ENCODE results near the gene BTBD2. TPM values are rescaled to one million over a fixed set of nuclear protein-coding genes. Genes with fewer than 3 reads are reported as not detected.
A peak's percentile ranks its signal among the peaks of the same experiment; 100 is the strongest.

Gene BTBD2
- total RNA-seq, 1 experiment from 2014 or later: 52.2 TPM

- no peak overlapping the region for H3K4me3 ChIP-seq (ENCODE audit: low read depth, low read length)
- no peaks in the 10 kb centered on the region for H3K4me1 Mint-ChIP-seq (ENCODE audit: low read depth, unreplicated experiment)
- no peaks in the 10 kb centered on the region for H3K9me3 ChIP-seq
- POLR2A ChIA-PET: no interaction called here
- DNase-seq: no peak
- no peak for TF ChIP-seq CTCF (IDR thresholded peaks at IDR 0.05; ENCODE audit: insufficient read depth in 1 of 2, low read depth in 1 of 2, low read length in 1 of 2, severe bottlenecking in 1 of 2, unreplicated experiment in 1 of 2)
- peaks cover 24% of the 10 kb centered on the region for H3K4me1 ChIP-seq
- peak overlapping the region; percentile 63 for H3K27ac Mint-ChIP-seq (ENCODE audit: unreplicated experiment)
- peaks cover 14% of the 10 kb centered on the region for H3K36me3 Mint-ChIP-seq (ENCODE audit: insufficient read depth, unreplicated experiment)
- BruUV-seq (replicated peaks): no TSS peak
- intact Hi-C loops (cut with micrococcal nuclease; ENCODE audit: unreplicated experiment): no loop called here
- no peak overlapping the region for H3K4me3 Mint-ChIP-seq (ENCODE audit: unreplicated experiment)
- H3K27me3 ChIP-seq (replicated peaks; ENCODE audit: control insufficient read depth, insufficient read depth, low read length): no peaks in the 10 kb centered on the region
- H3K36me3 ChIP-seq (ENCODE audit: control insufficient read depth, insufficient read depth, low read length): no peaks in the 10 kb centered on the region
- H3K9me3 Mint-ChIP-seq (ENCODE audit: unreplicated experiment): no peaks in the 10 kb centered on the region
- CTCF ChIA-PET: no interaction called here
- no peaks in the 10 kb centered on the region for H3K27me3 Mint-ChIP-seq (ENCODE audit: insufficient read depth, unreplicated experiment)
Measured at GRCh38 chr19:2057484-2058469, 42.3 kb upstream of the BTBD2 start.

GRCh38 chr19:2056837-2057192, 41.3 kb upstream of the BTBD2 start:
- H3K9me3 Mint-ChIP-seq (ENCODE audit: unreplicated experiment): no peaks in the 10 kb centered on the region
- CTCF ChIA-PET: no interaction called here
- intact Hi-C loops (cut with micrococcal nuclease; ENCODE audit: unreplicated experiment): no loop called here
- no peaks in the 10 kb centered on the region for H3K27me3 Mint-ChIP-seq (ENCODE audit: insufficient read depth, unreplicated experiment)
- H3K4me3 Mint-ChIP-seq (ENCODE audit: unreplicated experiment): no peak overlapping the region
- POLR2A ChIA-PET: no interaction called here
- Histone ChIP-seq H3K27me3 (replicated peaks; ENCODE audit: control insufficient read depth, insufficient read depth, low read length) (no peaks in the 10 kb centered on the region), H3K9me3 (no peaks in the 10 kb centered on the region), H3K4me1 (peaks cover 20% of the 10 kb centered on the region), H3K4me3 (ENCODE audit: low read depth, low read length) (no peak overlapping the region), H3K36me3 (ENCODE audit: control insufficient read depth, insufficient read depth, low read length) (no peaks in the 10 kb centered on the region)
- H3K4me1 Mint-ChIP-seq (ENCODE audit: low read depth, unreplicated experiment): no peaks in the 10 kb centered on the region
- no peak for TF ChIP-seq CTCF (IDR thresholded peaks at IDR 0.05; ENCODE audit: insufficient read depth in 1 of 2, low read depth in 1 of 2, low read length in 1 of 2, severe bottlenecking in 1 of 2, unreplicated experiment in 1 of 2)
- no TSS peak for BruUV-seq (replicated peaks)
- H3K36me3 Mint-ChIP-seq (ENCODE audit: insufficient read depth, unreplicated experiment): peaks cover 13% of the 10 kb centered on the region
- no peak overlapping the region for H3K27ac Mint-ChIP-seq (ENCODE audit: unreplicated experiment)
- DNase-seq: no peak

- no peaks in the 10 kb centered on the region for H3K27me3 ChIP-seq (replicated peaks; ENCODE audit: control insufficient read depth, insufficient read depth, low read length)
- ChIA-PET CTCF (no interaction called here), POLR2A (no interaction called here)
- H3K4me1 ChIP-seq: peaks cover 24% of the 10 kb centered on the region
- Mint-ChIP-seq H3K27me3 (ENCODE audit: insufficient read depth, unreplicated experiment) (no peaks in the 10 kb centered on the region), H3K36me3 (ENCODE audit: insufficient read depth, unreplicated experiment) (peaks cover 13% of the 10 kb centered on the region), H3K27ac (ENCODE audit: unreplicated experiment) (no peak overlapping the region), H3K9me3 (ENCODE audit: unreplicated experiment) (no peaks in the 10 kb centered on the region), H3K4me1 (ENCODE audit: low read depth, unreplicated experiment) (no peaks in the 10 kb centered on the region), H3K4me3 (ENCODE audit: unreplicated experiment) (no peak overlapping the region)
- BruUV-seq (replicated peaks): no TSS peak
- TF ChIP-seq CTCF (IDR thresholded peaks at IDR 0.05; ENCODE audit: insufficient read depth in 1 of 2, low read depth in 1 of 2, low read length in 1 of 2, severe bottlenecking in 1 of 2, unreplicated experiment in 1 of 2): no peak
- no peaks in the 10 kb centered on the region for H3K36me3 ChIP-seq (ENCODE audit: control insufficient read depth, insufficient read depth, low read length)
- no peak overlapping the region for H3K4me3 ChIP-seq (ENCODE audit: low read depth, low read length)
- H3K9me3 ChIP-seq: no peaks in the 10 kb centered on the region
- DNase-seq: no peak
- intact Hi-C loops (cut with micrococcal nuclease; ENCODE audit: unreplicated experiment): no loop called here
Measured at GRCh38 chr19:2055931-2056836, 40.7 kb upstream of the BTBD2 start.

All from Caco-2 (cell line).